G401 (cell line): ENCODE data around the gene SRRM1. TPM values are rescaled to one million over a fixed set of nuclear protein-coding genes. Genes with fewer than 3 reads are reported as not detected.
"Not testable (repeated sequence)": the region's sequence is repeated elsewhere in the genome, so short reads cannot be mapped to it uniquely, and the experiment has no call there.

Source experiments
- DNase-seq: peaks from one replicate; pipeline ENCODE4 v3.0.0-alpha.2; 2015; ENCODE audit warnings: low spot score
- in situ Hi-C: cut with HindIII; loops from 2 replicates; pipeline ENCODE4 v1.10.0; 2016; ENCODE audit warnings: low sequenced_read_pairs, mixed read lengths
- total RNA-seq: library from RNA; depleted of rRNA; stranded (reverse); fragments of >200 nt; shearing (Covaris generic); gene quantifications from 2 replicates; pipeline ENCODE4 v1.2.3, GENCODE V29; 2014

The SRRM1 gene
- total RNA-seq, 1 experiment from 2014 or later: 30.7 TPM

- in situ Hi-C loops: no loop called here
- DNase-seq: no peak
These were observed 2.8 kb upstream of the SRRM1 start for GRCh38 chr1:24640288-24640687.

- DNase-seq: peak; percentile 18
- in situ Hi-C loops: no loop called here
These were observed 1.4 kb upstream of the SRRM1 start for GRCh38 chr1:24641646-24642151.

- DNase-seq: no peak
- in situ Hi-C loops: no loop called here
These were observed 429 bp downstream of the SRRM1 start for GRCh38 chr1:24643363-24644099.

DNA sequence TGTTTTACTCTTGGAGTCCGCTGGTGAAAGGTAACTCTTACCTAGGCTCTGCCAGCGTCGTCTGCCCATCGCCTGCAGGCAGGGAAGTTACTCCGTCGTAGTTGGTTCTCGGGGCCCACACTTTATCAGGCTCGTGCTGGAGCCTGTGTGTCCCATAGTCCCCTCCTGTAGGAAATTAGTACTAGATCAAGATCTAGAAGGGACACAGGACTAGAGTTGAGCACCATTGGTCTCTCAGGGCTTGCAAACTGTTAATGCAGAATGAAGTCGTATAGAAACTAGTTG, 940 bp downstream of the SRRM1 start:
- in situ Hi-C loops: no loop called here
- DNase-seq: no peak

GRCh38 chr1:24648919-24649318, 5.8 kb downstream of the SRRM1 start:
- in situ Hi-C loops: no loop called here
- DNase-seq: no peak

- no peak for DNase-seq
- in situ Hi-C loops: loop anchor here (25.0 kb wide), 1 partner anchor 185 kb away; no protein-coding TSS in a partner anchor
These were observed 9.3 kb downstream of the SRRM1 start for GRCh38 chr1:24652382-24652781.

GRCh38 chr1:24654010-24654409, 10.9 kb downstream of the SRRM1 start:
- in situ Hi-C loops: loop anchor here (25.0 kb wide), 1 partner anchor 183 kb away; no protein-coding TSS in a partner anchor
- no peak for DNase-seq

DNA sequence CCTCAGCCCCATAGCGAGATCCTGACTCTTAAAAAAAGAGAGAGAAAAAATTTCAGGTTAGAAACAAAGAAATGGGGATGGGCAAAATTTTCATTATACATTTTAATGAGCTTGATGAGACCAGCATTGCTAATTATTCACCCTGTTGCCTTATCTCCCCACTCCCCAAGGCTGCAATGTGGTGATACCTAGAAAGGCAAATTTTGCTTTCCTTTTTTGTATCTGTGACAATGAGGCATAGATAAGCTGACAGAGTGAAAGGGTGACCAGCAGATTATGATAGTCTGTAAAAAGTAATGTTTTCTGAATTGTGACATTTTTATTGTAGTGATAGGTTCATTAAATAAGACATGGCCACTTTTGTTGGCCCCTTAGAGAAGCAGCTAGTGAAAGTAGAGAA, 12.9 kb downstream of the SRRM1 start:
- in situ Hi-C loops: loop anchor here (25.0 kb wide), 1 partner anchor 181 kb away; no protein-coding TSS in a partner anchor

DNA sequence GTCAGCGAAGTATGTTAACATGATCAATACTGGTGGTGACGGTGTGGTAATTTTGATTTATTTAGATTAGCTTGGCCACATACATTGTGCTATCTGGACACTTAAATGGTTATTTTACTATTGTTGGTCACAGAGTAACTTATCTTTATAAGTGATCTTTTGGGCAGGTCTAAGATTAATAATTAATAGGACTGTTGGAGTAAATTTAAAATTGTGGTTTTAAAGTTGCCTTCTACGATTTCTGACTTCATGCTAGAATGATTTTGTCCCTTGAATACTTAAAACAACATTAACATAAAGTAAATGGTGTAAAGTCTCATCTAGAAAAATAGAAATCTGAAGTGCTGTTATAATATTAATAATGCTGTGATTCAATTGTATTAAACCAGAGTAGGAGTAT, 14.7 kb downstream of the SRRM1 start:
- no peak for DNase-seq
- in situ Hi-C loops: loop anchor here (25.0 kb wide), 1 partner anchor 180 kb away; no protein-coding TSS in a partner anchor

More for the DNA sequence above, 12.9 kb downstream of the SRRM1 start:
- DNase-seq: no peak

DNA sequence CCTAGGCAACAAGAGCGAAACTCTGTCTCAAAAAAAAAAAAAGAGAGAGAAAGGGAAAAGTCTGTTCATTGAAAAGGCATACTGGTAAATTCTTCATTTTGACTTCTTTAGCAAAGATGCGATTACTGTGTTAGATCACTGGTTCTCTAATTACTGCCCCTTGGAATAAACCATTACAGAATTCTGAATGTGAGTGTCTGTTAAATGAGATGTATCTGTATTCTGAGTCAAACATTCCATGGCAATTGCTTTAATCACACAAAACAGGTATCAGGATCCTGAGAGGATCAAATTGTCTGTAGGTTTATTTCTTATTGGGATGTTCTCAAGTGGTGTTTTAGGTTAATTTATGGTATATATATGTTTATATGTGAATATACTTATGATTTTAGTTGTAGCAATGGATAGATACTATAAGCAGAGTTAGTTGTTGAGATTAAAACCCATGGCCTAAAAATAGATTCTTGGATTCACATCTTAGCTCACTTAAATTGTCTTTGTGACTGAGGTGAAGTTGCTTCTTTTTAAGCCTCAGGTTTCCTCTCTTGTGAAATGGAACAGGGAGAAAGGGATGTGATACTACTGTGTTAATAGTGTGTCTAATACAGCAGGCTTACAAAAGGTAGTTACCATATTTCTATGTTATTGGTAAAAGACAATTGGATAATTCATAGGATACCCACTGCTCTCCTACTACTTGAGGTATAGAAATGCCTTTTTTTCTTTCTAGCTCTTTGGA, 16.2 kb downstream of the SRRM1 start:
- in situ Hi-C loops: loop anchor here (25.0 kb wide), 1 partner anchor 178 kb away; no protein-coding TSS in a partner anchor
- DNase-seq: no peak

- in situ Hi-C loops: loop anchor here (25.0 kb wide), 1 partner anchor 177 kb away; no protein-coding TSS in a partner anchor
- no peak for DNase-seq
These were observed 17.0 kb downstream of the SRRM1 start for GRCh38 chr1:24659993-24660665.

- no peak for DNase-seq
- in situ Hi-C loops: loop anchor here (25.0 kb wide), 1 partner anchor 173 kb away; no protein-coding TSS in a partner anchor
These were observed 21.5 kb downstream of the SRRM1 start for GRCh38 chr1:24664507-24665033.

DNA sequence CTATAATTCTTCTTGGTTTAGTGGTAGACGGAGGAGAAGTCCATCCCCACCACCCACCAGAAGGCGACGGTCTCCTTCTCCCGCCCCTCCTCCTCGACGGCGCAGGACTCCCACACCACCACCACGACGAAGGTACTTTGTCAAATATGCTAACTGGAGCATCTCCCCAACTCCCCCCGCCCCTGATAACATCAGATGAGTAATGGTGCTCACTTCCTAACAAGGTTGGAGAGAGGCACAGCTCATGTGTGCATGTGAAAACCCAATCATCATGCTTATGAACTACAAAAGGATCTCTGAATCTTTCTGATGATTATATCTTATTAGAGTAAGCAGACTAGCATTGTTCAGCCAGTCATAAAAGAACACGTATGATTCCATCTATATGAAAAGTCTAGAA, 23.7 kb downstream of the SRRM1 start:
- DNase-seq: no peak
- in situ Hi-C loops: loop anchor here (25.0 kb wide), 1 partner anchor 171 kb away; no protein-coding TSS in a partner anchor

DNA sequence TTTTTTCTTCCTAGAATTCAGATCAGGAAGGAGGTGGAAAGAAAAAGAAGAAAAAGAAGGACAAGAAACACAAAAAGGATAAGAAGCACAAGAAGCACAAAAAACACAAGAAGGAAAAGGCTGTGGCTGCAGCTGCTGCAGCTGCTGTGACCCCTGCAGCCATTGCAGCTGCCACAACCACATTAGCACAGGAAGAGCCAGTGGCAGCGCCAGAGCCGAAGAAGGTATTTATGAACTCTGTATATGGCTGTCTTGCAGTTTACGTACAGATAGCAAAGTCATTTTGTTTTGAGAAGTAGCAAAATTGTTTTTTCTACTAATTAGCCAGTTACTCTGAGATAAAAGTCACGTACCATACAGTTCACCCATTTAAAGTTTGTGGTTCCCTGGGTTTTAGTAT, 28.3 kb downstream of the SRRM1 start:
- not testable (repeated sequence) for DNase-seq
- in situ Hi-C loops: loop anchor here (25.0 kb wide), 1 partner anchor 166 kb away; no protein-coding TSS in a partner anchor

GRCh38 chr1:24672686-24673085, 29.6 kb downstream of the SRRM1 start:
- not testable (repeated sequence) for DNase-seq
- in situ Hi-C loops: loop anchor here (25.0 kb wide), 1 partner anchor 165 kb away; no protein-coding TSS in a partner anchor

DNA sequence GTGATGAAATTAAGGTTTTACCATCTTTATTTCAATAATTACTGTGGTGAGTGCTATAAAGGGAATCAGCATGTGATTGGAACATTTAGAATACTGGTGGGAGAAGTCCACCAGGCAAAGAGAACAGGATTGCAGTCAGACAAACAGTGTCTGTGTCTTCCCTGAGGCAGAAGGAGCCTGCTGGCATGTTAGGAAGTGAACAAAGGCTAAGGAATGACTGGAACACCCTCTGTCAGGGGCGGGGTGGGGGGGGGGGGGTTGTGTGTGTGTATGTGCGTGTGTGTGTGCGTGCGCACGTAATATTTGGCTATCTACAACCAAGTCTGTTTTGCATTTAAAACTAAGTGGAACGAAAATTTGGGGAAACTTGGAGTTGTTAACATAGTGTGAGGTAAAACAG, 30.2 kb downstream of the SRRM1 start:
- in situ Hi-C loops: loop anchor here (25.0 kb wide), 1 partner anchor 164 kb away; no protein-coding TSS in a partner anchor

GRCh38 chr1:24678421-24678820, 35.3 kb downstream of the SRRM1 start:
- DNase-seq, in situ Hi-C loops: not testable (repeated sequence)

More for the DNA sequence above, 30.2 kb downstream of the SRRM1 start:
- DNase-seq: no peak

- in situ Hi-C loops: no loop called here
- no peak for DNase-seq
These were observed 36.6 kb downstream of the SRRM1 start for GRCh38 chr1:24679725-24680124.

DNA sequence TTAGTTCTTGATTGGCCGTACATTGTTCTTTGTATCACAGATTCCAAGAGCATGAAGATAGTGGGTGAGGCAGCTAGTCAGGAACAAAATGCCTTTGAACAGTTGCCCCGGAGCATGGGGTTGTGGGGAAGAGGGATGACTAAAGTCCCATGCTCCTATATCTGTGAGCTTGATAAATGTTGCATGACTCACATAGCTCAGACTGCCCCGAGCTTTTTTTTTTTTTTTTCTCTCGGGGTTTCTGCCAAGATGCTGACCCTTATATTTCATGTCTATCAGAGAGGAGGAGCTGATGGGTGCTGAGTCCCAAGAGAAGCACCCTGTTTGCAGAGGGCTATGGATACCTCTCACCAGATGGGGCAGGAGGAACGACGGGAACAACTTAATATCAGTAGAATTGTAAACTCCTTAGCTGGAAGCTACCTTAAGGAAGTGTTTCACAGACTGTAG, 40.6 kb downstream of the SRRM1 start:
- in situ Hi-C loops: no loop called here
- no peak for DNase-seq
